ENCODE results near the gene NTNG2.
A peak's percentile ranks its signal among the peaks of the same experiment; 100 is the strongest.
"Not testable (repeated sequence)": the region's sequence is repeated elsewhere in the genome, so short reads cannot be mapped to it uniquely, and the experiment has no call there.

Gene NTNG2

GRCh38 chr9:132127888-132128534 lies 33.8 kb upstream of the NTNG2 start:
- Histone ChIP-seq H3K27me3 (ENCODE audit: control insufficient read depth, insufficient read depth, low read length, poor library complexity, severe bottlenecking) (no peaks in the 10 kb centered on the region), H3K27ac (ENCODE audit: insufficient read depth, low read depth, low read length, poor library complexity, severe bottlenecking) (no peak overlapping the region), H3K36me3 (ENCODE audit: control insufficient read depth, insufficient read depth, low read length) (no peaks in the 10 kb centered on the region), H3K4me1 (ENCODE audit: control insufficient read depth, insufficient read depth, low read length) (no peaks in the 10 kb centered on the region), H3K9me3 (ENCODE audit: control insufficient read depth, low read length) (no peaks in the 10 kb centered on the region), H3K4me3 (ENCODE audit: insufficient read depth, low read depth, low read length) (no peak overlapping the region)
- 85 to 89% methylated on average over 15 of the region's 15 CpGs for WGBS, 2 experiments

DNA sequence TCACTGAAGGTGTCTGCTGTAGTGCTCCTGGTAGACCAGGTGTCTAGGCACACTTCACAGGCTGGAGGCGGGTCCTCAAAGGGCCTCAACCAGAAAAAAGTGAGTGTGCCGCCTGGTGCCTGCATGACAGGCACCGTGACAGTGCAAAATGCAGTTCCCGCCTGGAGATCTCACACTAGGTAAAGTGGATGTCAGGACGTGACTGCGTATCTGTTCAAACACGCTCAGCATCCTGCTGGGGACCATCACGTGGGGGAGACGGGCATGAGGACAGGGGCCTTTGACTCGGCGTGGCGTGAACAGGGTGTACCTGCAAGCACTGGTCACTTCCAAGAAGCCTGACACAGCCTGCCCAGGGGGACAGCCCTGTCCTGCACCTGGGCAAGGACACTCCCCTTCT lies 32.3 kb upstream of the NTNG2 start:
- H3K27me3 ChIP-seq (ENCODE audit: control insufficient read depth, insufficient read depth, low read length, poor library complexity, severe bottlenecking): no peaks in the 10 kb centered on the region
- H3K9me3 ChIP-seq (ENCODE audit: control insufficient read depth, low read length): no peaks in the 10 kb centered on the region
- 93% methylated on average over 12 of the region's 12 CpGs for WGBS, 2 experiments
- no peak overlapping the region for H3K27ac ChIP-seq (ENCODE audit: insufficient read depth, low read depth, low read length, poor library complexity, severe bottlenecking)
- no peaks in the 10 kb centered on the region for H3K36me3 ChIP-seq (ENCODE audit: control insufficient read depth, insufficient read depth, low read length)
- no peaks in the 10 kb centered on the region for H3K4me1 ChIP-seq (ENCODE audit: control insufficient read depth, insufficient read depth, low read length)
- H3K4me3 ChIP-seq (ENCODE audit: insufficient read depth, low read depth, low read length): no peak overlapping the region

DNA sequence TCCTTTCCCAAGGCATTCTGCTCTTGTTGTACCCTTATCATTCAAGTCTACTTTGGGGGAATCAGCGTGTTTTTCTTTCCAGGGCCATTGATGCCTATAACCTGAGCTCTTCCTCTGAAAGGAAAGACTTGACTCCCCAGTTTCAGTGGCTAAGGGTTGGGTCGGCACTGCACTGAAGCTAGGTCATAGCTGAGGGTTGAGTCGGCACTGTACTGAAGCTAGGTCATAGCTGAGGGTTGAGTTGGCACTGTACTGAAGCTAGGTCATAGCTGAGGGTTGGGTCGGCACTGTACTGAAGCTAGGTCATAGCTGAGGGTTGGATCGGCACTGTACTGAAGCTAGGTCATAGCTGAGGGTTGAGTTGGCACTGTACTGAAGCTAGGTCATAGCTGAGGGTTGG lies 27.8 kb upstream of the NTNG2 start:
- not testable (repeated sequence) for H3K9me3 ChIP-seq (ENCODE audit: control insufficient read depth, low read length)

GRCh38 chr9:132135456-132135855 lies 26.4 kb upstream of the NTNG2 start:
- no peaks in the 10 kb centered on the region for H3K36me3 ChIP-seq (ENCODE audit: control insufficient read depth, insufficient read depth, low read length)
- H3K4me3 ChIP-seq (ENCODE audit: insufficient read depth, low read depth, low read length): no peak overlapping the region
- WGBS, 2 experiments: 80 to 95% methylated on average over 5 of the region's 5 CpGs
- no peak overlapping the region for H3K27ac ChIP-seq (ENCODE audit: insufficient read depth, low read depth, low read length, poor library complexity, severe bottlenecking)
- H3K9me3 ChIP-seq (ENCODE audit: control insufficient read depth, low read length): no peaks in the 10 kb centered on the region
- peaks cover 22% of the 10 kb centered on the region for H3K4me1 ChIP-seq (ENCODE audit: control insufficient read depth, insufficient read depth, low read length)
- no peaks in the 10 kb centered on the region for H3K27me3 ChIP-seq (ENCODE audit: control insufficient read depth, insufficient read depth, low read length, poor library complexity, severe bottlenecking)

More for the DNA sequence above, 27.8 kb upstream of the NTNG2 start:
- not testable (repeated sequence) for H3K4me3 ChIP-seq (ENCODE audit: insufficient read depth, low read depth, low read length); H3K36me3 ChIP-seq (ENCODE audit: control insufficient read depth, insufficient read depth, low read length); H3K27me3 ChIP-seq (ENCODE audit: control insufficient read depth, insufficient read depth, low read length, poor library complexity, severe bottlenecking); H3K27ac ChIP-seq (ENCODE audit: insufficient read depth, low read depth, low read length, poor library complexity, severe bottlenecking)
- H3K4me1 ChIP-seq (ENCODE audit: control insufficient read depth, insufficient read depth, low read length): peaks cover 17% of the 10 kb centered on the region
- 78 to 81% methylated on average over 5 of the region's 5 CpGs for WGBS, 2 experiments

GRCh38 chr9:132136151-132136780 lies 25.6 kb upstream of the NTNG2 start:
- Histone ChIP-seq H3K4me3 (ENCODE audit: insufficient read depth, low read depth, low read length) (no peak overlapping the region), H3K4me1 (ENCODE audit: control insufficient read depth, insufficient read depth, low read length) (peaks cover 30% of the 10 kb centered on the region), H3K9me3 (ENCODE audit: control insufficient read depth, low read length) (no peaks in the 10 kb centered on the region), H3K36me3 (ENCODE audit: control insufficient read depth, insufficient read depth, low read length) (no peaks in the 10 kb centered on the region), H3K27me3 (ENCODE audit: control insufficient read depth, insufficient read depth, low read length, poor library complexity, severe bottlenecking) (no peaks in the 10 kb centered on the region), H3K27ac (ENCODE audit: insufficient read depth, low read depth, low read length, poor library complexity, severe bottlenecking) (peak overlapping the region; percentile 11)
- 56 to 60% methylated on average over 16 of the region's 16 CpGs for whole genome bisulfite sequencing, 2 experiments

DNA sequence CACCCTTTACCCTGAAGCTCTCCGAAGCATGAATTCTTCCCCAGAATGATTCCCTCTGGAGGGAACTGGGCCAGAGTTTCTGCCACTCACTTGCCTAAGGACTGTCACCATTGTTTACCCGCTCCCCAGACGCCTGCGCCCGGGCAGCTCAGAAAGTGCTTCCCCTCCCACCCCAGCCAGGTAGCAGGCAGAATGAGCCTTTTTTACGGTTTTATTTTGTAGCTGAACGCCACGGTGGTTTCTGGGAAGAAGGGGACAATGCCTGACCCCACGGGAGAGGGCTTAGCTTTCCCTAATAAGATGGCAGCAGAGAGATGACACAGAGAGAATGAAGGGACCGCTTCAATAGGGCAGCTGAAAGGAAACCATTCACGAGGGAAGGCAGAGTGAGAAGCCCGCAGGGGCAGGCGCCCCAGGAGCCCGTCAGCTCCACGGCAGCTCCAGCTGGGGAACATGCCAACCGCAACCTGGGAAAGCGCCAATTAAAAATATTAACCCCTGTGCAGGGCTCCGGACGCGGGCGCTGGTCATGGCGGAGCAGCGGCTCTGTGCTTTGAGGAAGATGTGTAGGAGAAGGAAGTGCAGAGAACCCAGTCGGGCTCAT lies 20.4 kb upstream of the NTNG2 start:
- Histone ChIP-seq H3K4me3 (ENCODE audit: insufficient read depth, low read depth, low read length) (peak overlapping the region; percentile 26), H3K27ac (ENCODE audit: insufficient read depth, low read depth, low read length, poor library complexity, severe bottlenecking) (peak overlapping the region; percentile 84), H3K9me3 (ENCODE audit: control insufficient read depth, low read length) (no peaks in the 10 kb centered on the region), H3K27me3 (ENCODE audit: control insufficient read depth, insufficient read depth, low read length, poor library complexity, severe bottlenecking) (no peaks in the 10 kb centered on the region), H3K36me3 (ENCODE audit: control insufficient read depth, insufficient read depth, low read length) (no peaks in the 10 kb centered on the region), H3K4me1 (ENCODE audit: control insufficient read depth, insufficient read depth, low read length) (peaks cover 29% of the 10 kb centered on the region)
- 1 to 2% methylated on average over 24 of the region's 24 CpGs for WGBS, 2 experiments

GRCh38 chr9:132141948-132142594 lies 19.8 kb upstream of the NTNG2 start:
- H3K27ac ChIP-seq (ENCODE audit: insufficient read depth, low read depth, low read length, poor library complexity, severe bottlenecking): peak overlapping the region; percentile 84
- WGBS, 2 experiments: 54 to 61% methylated on average over 10 to 12 of the region's 12 CpGs
- peaks cover 23% of the 10 kb centered on the region for H3K4me1 ChIP-seq (ENCODE audit: control insufficient read depth, insufficient read depth, low read length)
- H3K9me3 ChIP-seq (ENCODE audit: control insufficient read depth, low read length): no peaks in the 10 kb centered on the region
- no peaks in the 10 kb centered on the region for H3K27me3 ChIP-seq (ENCODE audit: control insufficient read depth, insufficient read depth, low read length, poor library complexity, severe bottlenecking)
- no peaks in the 10 kb centered on the region for H3K36me3 ChIP-seq (ENCODE audit: control insufficient read depth, insufficient read depth, low read length)
- peak overlapping the region; percentile 26 for H3K4me3 ChIP-seq (ENCODE audit: insufficient read depth, low read depth, low read length)

GRCh38 chr9:132142924-132143323 lies 18.9 kb upstream of the NTNG2 start:
- 70% methylated on average over 9 of the region's 9 CpGs for WGBS, 2 experiments
- H3K4me3 ChIP-seq (ENCODE audit: insufficient read depth, low read depth, low read length): no peak overlapping the region

GRCh38 chr9:132143359-132143758 lies 18.5 kb upstream of the NTNG2 start:
- Histone ChIP-seq H3K36me3 (ENCODE audit: control insufficient read depth, insufficient read depth, low read length) (no peaks in the 10 kb centered on the region), H3K27me3 (ENCODE audit: control insufficient read depth, insufficient read depth, low read length, poor library complexity, severe bottlenecking) (no peaks in the 10 kb centered on the region), H3K4me1 (ENCODE audit: control insufficient read depth, insufficient read depth, low read length) (peaks cover 16% of the 10 kb centered on the region), H3K9me3 (ENCODE audit: control insufficient read depth, low read length) (no peaks in the 10 kb centered on the region), H3K4me3 (ENCODE audit: insufficient read depth, low read depth, low read length) (no peak overlapping the region), H3K27ac (ENCODE audit: insufficient read depth, low read depth, low read length, poor library complexity, severe bottlenecking) (no peak overlapping the region)
- 77% methylated on average over 6 of the region's 6 CpGs for WGBS, 2 experiments

More at GRCh38 chr9:132142924-132143323, 18.9 kb upstream of the NTNG2 start:
- H3K27me3 ChIP-seq (ENCODE audit: control insufficient read depth, insufficient read depth, low read length, poor library complexity, severe bottlenecking): no peaks in the 10 kb centered on the region
- peaks cover 16% of the 10 kb centered on the region for H3K4me1 ChIP-seq (ENCODE audit: control insufficient read depth, insufficient read depth, low read length)
- no peak overlapping the region for H3K27ac ChIP-seq (ENCODE audit: insufficient read depth, low read depth, low read length, poor library complexity, severe bottlenecking)
- no peaks in the 10 kb centered on the region for H3K36me3 ChIP-seq (ENCODE audit: control insufficient read depth, insufficient read depth, low read length)
- no peaks in the 10 kb centered on the region for H3K9me3 ChIP-seq (ENCODE audit: control insufficient read depth, low read length)

GRCh38 chr9:132144708-132145365 lies 17.0 kb upstream of the NTNG2 start:
- no peaks in the 10 kb centered on the region for H3K27me3 ChIP-seq (ENCODE audit: control insufficient read depth, insufficient read depth, low read length, poor library complexity, severe bottlenecking)
- no peaks in the 10 kb centered on the region for H3K9me3 ChIP-seq (ENCODE audit: control insufficient read depth, low read length)
- H3K4me3 ChIP-seq (ENCODE audit: insufficient read depth, low read depth, low read length): no peak overlapping the region
- H3K36me3 ChIP-seq (ENCODE audit: control insufficient read depth, insufficient read depth, low read length): no peaks in the 10 kb centered on the region
- H3K4me1 ChIP-seq (ENCODE audit: control insufficient read depth, insufficient read depth, low read length): peaks cover 16% of the 10 kb centered on the region
- WGBS, 2 experiments: 94 to 95% methylated on average over 9 of the region's 10 CpGs
- H3K27ac ChIP-seq (ENCODE audit: insufficient read depth, low read depth, low read length, poor library complexity, severe bottlenecking): no peak overlapping the region
